ENCODE data around the gene ZNF343. TPM values are rescaled to one million over a fixed set of nuclear protein-coding genes. Genes with fewer than 3 reads are reported as not detected.
A peak's percentile ranks its signal among the peaks of the same experiment; 100 is the strongest.

The ZNF343 gene
- total RNA-seq, 1 donor from 2014 or later = 9.2 TPM

- H3K36me3 ChIP-seq (ENCODE audit: control insufficient read depth, insufficient read depth, low read length) = no peaks in the 10 kb centered on the region
- no peak for TF ChIP-seq CTCF (IDR thresholded peaks at IDR 0.05; ENCODE audit: insufficient read depth, low read length, severe bottlenecking)
- DNase-seq (ENCODE audit: low read depth) = no peak
- H3K27me3 ChIP-seq (ENCODE audit: control insufficient read depth, insufficient read depth, low read length) = no peaks in the 10 kb centered on the region
- no peak overlapping the region for H3K4me3 ChIP-seq (ENCODE audit: low read depth, low read length)
- FAIRE-seq = peak; percentile 70
Observed at GRCh38 chr20:2518558-2518957, 9.8 kb upstream of the ZNF343 start.

- Histone ChIP-seq H3K27me3 (ENCODE audit: control insufficient read depth, insufficient read depth, low read length) (no peaks in the 10 kb centered on the region), H3K4me3 (ENCODE audit: low read depth, low read length) (no peak overlapping the region), H3K36me3 (ENCODE audit: control insufficient read depth, insufficient read depth, low read length) (no peaks in the 10 kb centered on the region)
- no peak for FAIRE-seq
- no peak for DNase-seq (ENCODE audit: low read depth)
- no peak for TF ChIP-seq CTCF (IDR thresholded peaks at IDR 0.05; ENCODE audit: insufficient read depth, low read length, severe bottlenecking)
Observed at GRCh38 chr20:2518096-2518495, 9.4 kb upstream of the ZNF343 start.

- TF ChIP-seq CTCF (IDR thresholded peaks at IDR 0.05; ENCODE audit: insufficient read depth, low read length, severe bottlenecking) = no peak
- DNase-seq (ENCODE audit: low read depth) = no peak
- H3K4me3 ChIP-seq (ENCODE audit: low read depth, low read length) = no peak overlapping the region
- no peaks in the 10 kb centered on the region for H3K36me3 ChIP-seq (ENCODE audit: control insufficient read depth, insufficient read depth, low read length)
- H3K27me3 ChIP-seq (ENCODE audit: control insufficient read depth, insufficient read depth, low read length) = no peaks in the 10 kb centered on the region
- FAIRE-seq = peak; percentile 90
Observed at GRCh38 chr20:2516399-2516798, 7.7 kb upstream of the ZNF343 start.

GRCh38 chr20:2515203-2515602, 6.5 kb upstream of the ZNF343 start:
- Histone ChIP-seq H3K27me3 (ENCODE audit: control insufficient read depth, insufficient read depth, low read length) (no peaks in the 10 kb centered on the region), H3K36me3 (ENCODE audit: control insufficient read depth, insufficient read depth, low read length) (no peaks in the 10 kb centered on the region), H3K4me3 (ENCODE audit: low read depth, low read length) (no peak overlapping the region)
- FAIRE-seq (no peak), DNase-seq (ENCODE audit: low read depth) (no peak)
- no peak for TF ChIP-seq CTCF (IDR thresholded peaks at IDR 0.05; ENCODE audit: insufficient read depth, low read length, severe bottlenecking)

GRCh38 chr20:2509794-2510193, 1.1 kb upstream of the ZNF343 start:
- no peaks in the 10 kb centered on the region for H3K36me3 ChIP-seq (ENCODE audit: control insufficient read depth, insufficient read depth, low read length)
- no peak for DNase-seq (ENCODE audit: low read depth)
- no peaks in the 10 kb centered on the region for H3K27me3 ChIP-seq (ENCODE audit: control insufficient read depth, insufficient read depth, low read length)
- no peak for FAIRE-seq
- H3K4me3 ChIP-seq (ENCODE audit: low read depth, low read length) = no peak overlapping the region
- TF ChIP-seq CTCF (IDR thresholded peaks at IDR 0.05; ENCODE audit: insufficient read depth, low read length, severe bottlenecking) = no peak

- Histone ChIP-seq H3K4me3 (ENCODE audit: low read depth, low read length) (peak overlapping the region; percentile 80), H3K36me3 (ENCODE audit: control insufficient read depth, insufficient read depth, low read length) (no peaks in the 10 kb centered on the region), H3K27me3 (ENCODE audit: control insufficient read depth, insufficient read depth, low read length) (no peaks in the 10 kb centered on the region)
- no peak for DNase-seq (ENCODE audit: low read depth)
- TF ChIP-seq CTCF (IDR thresholded peaks at IDR 0.05; ENCODE audit: insufficient read depth, low read length, severe bottlenecking) = no peak
- FAIRE-seq = no peak
Observed at GRCh38 chr20:2509468-2509781, 710 bp upstream of the ZNF343 start.
